ENCODE data around the gene FLYWCH1. TPM values are rescaled to one million over a fixed set of nuclear protein-coding genes. Genes with fewer than 3 reads are reported as not detected.

The FLYWCH1 gene
- total and polyA plus RNA-seq, 9 of the 15 experiments (the other 6 are each of a cell fraction or from before 2014, with no cell fraction given): 0.18 to 33.6 (median 11.3) TPM

DNA sequence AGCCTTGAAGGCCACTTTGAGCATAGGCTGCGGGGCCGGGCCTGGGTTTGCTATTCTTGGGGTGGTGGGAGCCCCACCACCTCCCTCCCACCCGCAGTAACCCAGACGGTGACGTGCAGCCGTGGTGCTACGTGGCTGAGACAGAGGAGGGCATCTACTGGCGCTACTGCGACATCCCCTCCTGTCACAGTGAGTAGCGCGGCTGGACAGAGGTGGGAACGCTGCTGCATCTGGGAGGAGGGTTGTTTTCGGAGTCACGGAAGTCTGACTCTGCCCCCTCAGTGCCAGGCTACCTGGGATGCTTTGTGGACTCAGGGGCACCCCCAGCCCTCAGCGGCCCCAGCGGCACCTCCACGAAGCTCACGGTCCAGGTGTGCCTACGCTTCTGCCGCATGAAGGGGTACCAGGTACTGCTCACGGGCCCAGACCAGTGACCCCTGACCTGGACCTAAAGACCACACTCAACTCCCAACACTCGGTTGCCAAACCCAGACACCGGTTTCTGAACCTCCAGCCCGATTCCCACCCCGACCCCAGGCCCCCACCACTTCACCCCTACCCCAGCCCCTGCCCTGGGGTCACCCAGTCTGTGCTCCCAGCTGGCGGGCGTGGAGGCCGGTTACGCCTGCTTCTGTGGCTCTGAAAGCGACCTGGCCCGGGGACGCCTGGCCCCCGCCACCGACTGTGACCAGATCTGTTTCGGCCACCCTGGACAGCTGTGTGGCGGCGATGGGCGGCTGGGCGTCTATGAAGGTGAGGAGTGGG lies 54.5 kb downstream of the FLYWCH1 start:
- 93% methylated on average over 25 of the region's 39 CpGs for WGBS (ENCODE audit: insufficient coverage, low coverage, missing lambda C conversion rate)

DNA sequence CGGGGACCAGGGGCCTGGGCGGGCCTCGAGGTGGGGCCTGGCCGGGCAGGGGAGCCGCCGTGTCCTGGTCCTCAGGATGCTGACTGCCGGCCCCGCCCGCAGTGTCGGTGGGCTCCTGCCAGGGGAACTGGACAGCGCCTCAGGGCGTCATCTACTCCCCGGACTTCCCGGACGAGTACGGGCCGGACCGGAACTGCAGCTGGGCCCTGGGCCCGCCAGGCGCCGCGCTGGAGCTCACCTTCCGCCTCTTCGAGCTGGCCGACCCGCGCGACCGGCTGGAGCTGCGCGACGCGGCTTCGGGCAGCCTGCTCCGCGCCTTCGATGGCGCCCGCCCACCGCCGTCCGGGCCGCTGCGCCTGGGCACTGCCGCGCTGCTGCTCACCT lies 55.1 kb downstream of the FLYWCH1 start:
- POLR2A ChIA-PET: interaction anchor here (1.2 kb wide), 1 partner anchor 10 kb away, joined by 3 read pairs; no protein-coding TSS in a partner anchor
- Histone ChIP-seq H3K27ac (ENCODE audit: extremely low read depth, low read depth, low read length) (no peak overlapping the region), H3K4me1 (replicated peaks in 1 of 2; ENCODE audit: control insufficient read depth in 2 of 2, insufficient read depth in 2 of 2, low read length in 2 of 2) (peaks cover 17 to 97% of the 10 kb centered on the region in 2 experiments), H3K9me1 (ENCODE audit: control insufficient read depth, insufficient read depth, low read length) (peaks cover 3% of the 10 kb centered on the region), H2AFZ (ENCODE audit: low read depth, low read length) (no peak overlapping the region), H3K4me3 (no peak overlapping the region), H3K27me3 (ENCODE audit: control insufficient read depth in 2 of 2, insufficient read depth in 2 of 2, low read length in 2 of 2) (no peaks in the 10 kb centered on the region), H3K9me3 (replicated peaks; ENCODE audit: control insufficient read depth, insufficient read depth, low read depth, low read length) (no peaks in the 10 kb centered on the region), H4K20me1 (replicated peaks; ENCODE audit: control insufficient read depth, insufficient read depth, low read length) (peaks cover 15% of the 10 kb centered on the region), H3K36me3 (ENCODE audit: control insufficient read depth, insufficient read depth, low read length) (peaks cover 13% of the 10 kb centered on the region; the same call in 1 of the 3 replicates), H3K79me2 (ENCODE audit: control insufficient read depth, insufficient read depth, low read length) (peaks cover 22% of the 10 kb centered on the region), H3K9ac (ENCODE audit: insufficient read depth in 1 of 2, low read depth in 2 of 2, low read length in 2 of 2) (no peak overlapping the region), H3K4me2 (ENCODE audit: insufficient read depth, low read length) (no peak overlapping the region)
- in situ Hi-C loops (cut with MboI) (no loop called here), intact Hi-C loops (cut with micrococcal nuclease) (loop anchor here (10.0 kb wide), 1 partner anchor 58 kb away; the partner anchor contains the start of genes HCFC1R1, THOC6 and TNFRSF12A)
- WGBS (ENCODE audit: insufficient coverage, low coverage, missing lambda C conversion rate): 99% methylated on average over 18 of the region's 46 CpGs
- DNase-seq (ENCODE audit: extremely low read depth in 1 of 4, low spot score in 3 of 4): no peak
- FAIRE-seq: no peak
- CTCF ChIA-PET (ENCODE audit: low intra/inter-chr PET ratio): no interaction called here
- ATAC-seq: no peak
- TF ChIP-seq MECOM (CRISPR knock-in tag; IDR thresholded peaks at IDR 0.05): no peak
- TF ChIP-seq, protein P1, sequence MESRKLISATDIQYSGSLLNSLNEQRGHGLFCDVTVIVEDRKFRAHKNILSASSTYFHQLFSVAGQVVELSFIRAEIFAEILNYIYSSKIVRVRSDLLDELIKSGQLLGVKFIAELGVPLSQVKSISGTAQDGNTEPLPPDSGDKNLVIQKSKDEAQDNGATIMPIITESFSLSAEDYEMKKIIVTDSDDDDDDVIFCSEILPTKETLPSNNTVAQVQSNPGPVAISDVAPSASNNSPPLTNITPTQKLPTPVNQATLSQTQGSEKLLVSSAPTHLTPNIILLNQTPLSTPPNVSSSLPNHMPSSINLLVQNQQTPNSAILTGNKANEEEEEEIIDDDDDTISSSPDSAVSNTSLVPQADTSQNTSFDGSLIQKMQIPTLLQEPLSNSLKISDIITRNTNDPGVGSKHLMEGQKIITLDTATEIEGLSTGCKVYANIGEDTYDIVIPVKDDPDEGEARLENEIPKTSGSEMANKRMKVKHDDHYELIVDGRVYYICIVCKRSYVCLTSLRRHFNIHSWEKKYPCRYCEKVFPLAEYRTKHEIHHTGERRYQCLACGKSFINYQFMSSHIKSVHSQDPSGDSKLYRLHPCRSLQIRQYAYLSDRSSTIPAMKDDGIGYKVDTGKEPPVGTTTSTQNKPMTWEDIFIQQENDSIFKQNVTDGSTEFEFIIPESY (CRISPR knock-in tag; IDR thresholded peaks at IDR 0.05): peak; percentile 54; the same call in 1 of the 2 replicates
- BruUV-seq (replicated peaks): no TSS peak

More for the DNA sequence above, 54.5 kb downstream of the FLYWCH1 start:
- peak overlapping the region in 1 of 2 experiments; percentile 77; a peak in 2 of 4 replicates for H3K9ac ChIP-seq (ENCODE audit: insufficient read depth in 1 of 2, low read depth in 2 of 2, low read length in 2 of 2)
- H3K27ac ChIP-seq (ENCODE audit: extremely low read depth, low read depth, low read length): no peak overlapping the region
- H3K27me3 ChIP-seq (ENCODE audit: control insufficient read depth in 2 of 2, insufficient read depth in 2 of 2, low read length in 2 of 2): no peaks in the 10 kb centered on the region
- TF ChIP-seq FOXA3 (CRISPR knock-in tag; conservative IDR thresholded peaks at IDR 0.05 in 1 of 2, IDR thresholded peaks at IDR 0.05 in 1 of 2): 0 out of 4 replicates have a peak, but pooled peaks of 1 of the 2 experiments have one; percentile 27
- TF ChIP-seq GATAD2A (IDR thresholded peaks at IDR 0.05): no peak
- no peaks in the 10 kb centered on the region for H3K9me3 ChIP-seq (replicated peaks; ENCODE audit: control insufficient read depth, insufficient read depth, low read depth, low read length)
- DNase-seq (ENCODE audit: extremely low read depth in 1 of 4, low spot score in 3 of 4) (no peak), FAIRE-seq (no peak), ATAC-seq (no peak)
- peaks cover 17 to 97% of the 10 kb centered on the region in 2 experiments for H3K4me1 ChIP-seq (replicated peaks in 1 of 2; ENCODE audit: control insufficient read depth in 2 of 2, insufficient read depth in 2 of 2, low read length in 2 of 2)
- ChIA-PET POLR2A (interaction anchor here (1.6 kb wide), 1 partner anchor 9 kb away, joined by 8 read pairs; no protein-coding TSS in a partner anchor), CTCF (ENCODE audit: low intra/inter-chr PET ratio) (no interaction called here)
- no peak overlapping the region for H2AFZ ChIP-seq (ENCODE audit: low read depth, low read length)
- peaks cover 11% of the 10 kb centered on the region for H4K20me1 ChIP-seq (replicated peaks; ENCODE audit: control insufficient read depth, insufficient read depth, low read length)
- H3K9me1 ChIP-seq (ENCODE audit: control insufficient read depth, insufficient read depth, low read length): peaks cover 3% of the 10 kb centered on the region
- H3K79me2 ChIP-seq (ENCODE audit: control insufficient read depth, insufficient read depth, low read length): peaks cover 19% of the 10 kb centered on the region
- in situ Hi-C loops (cut with MboI) (no loop called here), intact Hi-C loops (cut with micrococcal nuclease) (loop anchor here (10.0 kb wide), 1 partner anchor 59 kb away; the partner anchor contains the start of genes HCFC1R1, THOC6 and TNFRSF12A)
- no TSS peak for BruUV-seq (replicated peaks)
- H3K36me3 ChIP-seq (ENCODE audit: control insufficient read depth, insufficient read depth, low read length): peaks cover 8% of the 10 kb centered on the region; the same call in 1 of the 3 replicates
- no peak overlapping the region for H3K4me2 ChIP-seq (ENCODE audit: insufficient read depth, low read length)
- no peak overlapping the region for H3K4me3 ChIP-seq

All from K562 (cell line).